Measurements from ENCODE around the gene SMYD1.

Gene SMYD1

DNA sequence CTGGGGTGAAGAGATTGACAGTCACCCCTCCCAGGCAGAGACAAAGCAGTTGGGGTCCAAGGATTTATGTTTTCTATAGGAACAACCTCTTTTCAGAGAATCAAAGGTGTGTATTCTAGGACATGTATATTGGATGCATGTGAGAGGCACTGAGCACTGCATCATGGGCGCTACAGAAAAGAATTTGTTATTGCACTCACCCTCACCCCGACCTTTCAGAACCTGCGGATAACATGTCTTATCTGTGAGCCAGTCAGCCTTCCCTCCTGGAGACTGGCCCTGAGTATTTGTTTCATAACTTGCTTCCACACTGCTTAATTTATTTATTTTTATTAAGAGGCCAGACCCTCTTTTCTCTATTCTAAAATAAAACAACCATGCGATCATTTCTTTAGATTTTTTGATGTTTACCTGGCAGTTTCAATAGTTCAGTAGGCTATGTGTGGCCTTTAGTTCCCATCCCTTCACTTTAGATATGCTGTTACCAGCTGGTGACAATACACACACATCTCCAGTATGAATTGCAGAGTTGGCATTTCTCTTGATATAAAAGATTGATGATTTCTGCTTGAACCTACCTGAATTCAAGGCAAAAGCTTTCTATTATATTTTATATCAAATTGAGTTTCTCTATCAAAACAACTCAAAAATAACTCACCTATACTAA, 30.4 kb downstream of the SMYD1 start:
- in situ Hi-C loops (cut with MboI; ENCODE audit: low pct_unique_long_range_greater_than_20kb, low sequenced_read_pairs, unreplicated experiment), result no loop called here
- TF ChIP-seq, protein P1, sequence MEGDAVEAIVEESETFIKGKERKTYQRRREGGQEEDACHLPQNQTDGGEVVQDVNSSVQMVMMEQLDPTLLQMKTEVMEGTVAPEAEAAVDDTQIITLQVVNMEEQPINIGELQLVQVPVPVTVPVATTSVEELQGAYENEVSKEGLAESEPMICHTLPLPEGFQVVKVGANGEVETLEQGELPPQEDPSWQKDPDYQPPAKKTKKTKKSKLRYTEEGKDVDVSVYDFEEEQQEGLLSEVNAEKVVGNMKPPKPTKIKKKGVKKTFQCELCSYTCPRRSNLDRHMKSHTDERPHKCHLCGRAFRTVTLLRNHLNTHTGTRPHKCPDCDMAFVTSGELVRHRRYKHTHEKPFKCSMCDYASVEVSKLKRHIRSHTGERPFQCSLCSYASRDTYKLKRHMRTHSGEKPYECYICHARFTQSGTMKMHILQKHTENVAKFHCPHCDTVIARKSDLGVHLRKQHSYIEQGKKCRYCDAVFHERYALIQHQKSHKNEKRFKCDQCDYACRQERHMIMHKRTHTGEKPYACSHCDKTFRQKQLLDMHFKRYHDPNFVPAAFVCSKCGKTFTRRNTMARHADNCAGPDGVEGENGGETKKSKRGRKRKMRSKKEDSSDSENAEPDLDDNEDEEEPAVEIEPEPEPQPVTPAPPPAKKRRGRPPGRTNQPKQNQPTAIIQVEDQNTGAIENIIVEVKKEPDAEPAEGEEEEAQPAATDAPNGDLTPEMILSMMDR (IDR thresholded peaks at IDR 0.05; ENCODE audit: extremely low read depth, insufficient read depth, missing control alignments), result no peak
- DNase-seq (ENCODE audit: low spot score), result no peak

DNA sequence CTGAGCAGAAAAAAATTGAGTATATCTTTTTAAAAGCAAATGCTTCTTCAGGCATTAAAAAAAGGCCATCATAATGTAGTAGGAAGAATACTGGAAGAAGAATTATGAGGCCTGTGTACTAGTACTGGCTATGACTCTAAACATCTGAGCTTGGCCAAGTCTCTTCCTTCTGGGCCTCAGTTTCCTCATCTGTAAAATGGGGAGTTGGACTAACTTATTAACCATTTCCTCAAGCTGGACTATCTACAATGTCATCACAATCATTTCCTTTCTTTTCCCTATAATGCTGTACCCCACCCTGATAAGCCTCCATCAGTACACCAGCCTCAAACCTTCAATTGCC, 30.9 kb downstream of the SMYD1 start:
- in situ Hi-C loops (cut with MboI; ENCODE audit: low pct_unique_long_range_greater_than_20kb, low sequenced_read_pairs, unreplicated experiment), result no loop called here

GRCh38 chr2:88099798-88100488, 32.3 kb downstream of the SMYD1 start:
- TF ChIP-seq, protein P1 (IDR thresholded peaks at IDR 0.05; ENCODE audit: extremely low read depth, insufficient read depth, missing control alignments), result no peak
- no peak for DNase-seq (ENCODE audit: low spot score)
- in situ Hi-C loops (cut with MboI; ENCODE audit: low pct_unique_long_range_greater_than_20kb, low sequenced_read_pairs, unreplicated experiment), result no loop called here

More for the DNA sequence above, 30.9 kb downstream of the SMYD1 start:
- DNase-seq (ENCODE audit: low spot score), result no peak
- TF ChIP-seq, protein P1 (IDR thresholded peaks at IDR 0.05; ENCODE audit: extremely low read depth, insufficient read depth, missing control alignments), result no peak

- TF ChIP-seq, protein P1 (IDR thresholded peaks at IDR 0.05; ENCODE audit: extremely low read depth, insufficient read depth, missing control alignments), result no peak
- no peak for DNase-seq (ENCODE audit: low spot score)
- in situ Hi-C loops (cut with MboI; ENCODE audit: low pct_unique_long_range_greater_than_20kb, low sequenced_read_pairs, unreplicated experiment), result no loop called here
These were observed 32.8 kb downstream of the SMYD1 start for GRCh38 chr2:88100489-88100858.

DNA sequence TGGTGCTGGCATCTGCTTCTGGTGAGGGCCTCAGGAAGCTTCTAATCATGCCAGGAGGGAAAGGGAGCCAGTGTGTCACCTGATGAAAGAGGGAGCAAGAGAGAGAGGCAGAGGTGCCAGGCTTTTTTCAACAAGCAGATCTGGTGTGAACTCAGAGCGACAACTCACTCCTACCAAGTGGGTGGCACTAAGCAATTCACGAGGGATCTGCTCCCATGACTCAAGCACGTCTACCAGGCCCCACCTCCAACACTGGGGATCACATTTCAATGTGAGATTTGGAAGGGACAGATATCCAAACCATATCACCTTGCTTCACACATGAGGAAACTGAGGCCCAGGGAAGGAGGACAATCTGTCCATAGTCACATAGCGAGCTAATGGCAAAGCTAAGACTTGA, 41.2 kb downstream of the SMYD1 start:
- TF ChIP-seq, protein P1 (IDR thresholded peaks at IDR 0.05; ENCODE audit: extremely low read depth, insufficient read depth, missing control alignments), result no peak
- DNase-seq (ENCODE audit: low spot score), result no peak
- in situ Hi-C loops (cut with MboI; ENCODE audit: low pct_unique_long_range_greater_than_20kb, low sequenced_read_pairs, unreplicated experiment), result no loop called here

- in situ Hi-C loops (cut with MboI; ENCODE audit: low pct_unique_long_range_greater_than_20kb, low sequenced_read_pairs, unreplicated experiment), result no loop called here
These were observed 43.2 kb downstream of the SMYD1 start for GRCh38 chr2:88110830-88111229.

More at GRCh38 chr2:88110830-88111229, 43.2 kb downstream of the SMYD1 start:
- no peak for DNase-seq (ENCODE audit: low spot score)
- TF ChIP-seq, protein P1 (IDR thresholded peaks at IDR 0.05; ENCODE audit: extremely low read depth, insufficient read depth, missing control alignments), result no peak
